HG03354 (cell line): Measurements from ENCODE around the gene DDOST.
"Not testable (repeated sequence)": the region's sequence is repeated elsewhere in the genome, so short reads cannot be mapped to it uniquely, and the experiment has no call there.

ENCODE experiments used
- ATAC-seq: cut with Tn5 transposase; IDR thresholded peaks from one replicate; pipeline ENCODE4 v1.9.1; 2021; ENCODE audit warnings: mild to moderate bottlenecking; ENCODE audit not compliant: unreplicated experiment, poor library complexity, severe bottlenecking

DDOST gene

DNA sequence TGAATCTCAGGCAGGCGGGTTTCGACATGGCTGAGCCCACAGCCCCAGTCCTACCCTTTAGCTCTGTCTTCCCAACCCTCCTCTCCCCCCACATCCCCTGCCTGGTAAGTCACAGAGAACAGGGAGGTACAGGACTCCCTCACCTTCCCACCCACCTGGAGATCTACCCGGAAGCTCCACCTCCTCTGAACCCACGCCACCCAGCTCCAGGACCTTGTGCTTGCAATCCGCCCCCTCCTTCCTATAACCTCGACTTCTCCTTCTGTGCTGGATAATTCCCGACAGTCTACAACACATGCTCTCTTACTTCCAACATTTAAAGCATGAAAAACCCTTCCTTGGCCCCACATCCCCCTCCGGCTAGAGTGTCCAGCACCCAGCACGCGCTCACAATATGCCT lies 34.3 kb upstream of the DDOST start:
- ATAC-seq, result no peak

DNA sequence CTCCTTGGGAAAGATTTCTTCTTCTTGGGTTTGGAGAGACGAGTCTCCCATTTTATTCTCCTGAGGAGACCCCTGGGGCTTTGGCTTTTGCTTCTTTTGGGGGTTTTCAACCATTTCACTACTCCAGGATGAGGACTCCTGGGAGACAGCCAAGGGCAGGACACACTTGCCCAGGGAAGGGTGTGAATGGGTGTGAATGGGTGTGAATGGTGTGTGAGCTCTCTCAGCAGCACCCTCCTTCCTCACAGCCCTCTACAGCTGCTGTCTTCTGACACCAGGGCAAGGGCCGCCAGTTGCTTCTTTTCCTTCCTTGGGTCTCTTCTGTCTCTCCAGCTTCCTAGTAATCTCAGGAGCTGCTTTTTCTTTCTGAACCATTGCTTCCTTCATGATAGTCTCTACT lies 32.5 kb upstream of the DDOST start:
- no peak for ATAC-seq

DNA sequence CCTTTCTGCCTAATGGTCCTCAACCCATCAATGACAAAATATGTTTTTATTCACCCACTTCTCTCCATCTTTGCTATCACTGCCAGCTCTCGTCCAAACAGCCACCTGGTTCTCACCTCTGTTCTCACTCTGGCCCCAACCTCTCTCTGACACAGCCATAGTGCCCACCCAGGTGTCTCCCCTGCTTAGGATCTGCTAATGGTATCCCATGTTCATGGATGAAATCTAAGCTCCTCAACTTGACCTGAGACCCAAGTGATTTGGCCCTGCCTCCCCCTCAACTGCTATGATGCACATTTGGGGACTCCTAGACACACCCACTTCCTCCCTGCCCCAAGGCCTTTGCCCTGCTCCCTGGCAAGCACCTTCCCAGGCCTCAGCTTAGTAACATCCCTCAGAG lies 30.7 kb upstream of the DDOST start:
- no peak for ATAC-seq

DNA sequence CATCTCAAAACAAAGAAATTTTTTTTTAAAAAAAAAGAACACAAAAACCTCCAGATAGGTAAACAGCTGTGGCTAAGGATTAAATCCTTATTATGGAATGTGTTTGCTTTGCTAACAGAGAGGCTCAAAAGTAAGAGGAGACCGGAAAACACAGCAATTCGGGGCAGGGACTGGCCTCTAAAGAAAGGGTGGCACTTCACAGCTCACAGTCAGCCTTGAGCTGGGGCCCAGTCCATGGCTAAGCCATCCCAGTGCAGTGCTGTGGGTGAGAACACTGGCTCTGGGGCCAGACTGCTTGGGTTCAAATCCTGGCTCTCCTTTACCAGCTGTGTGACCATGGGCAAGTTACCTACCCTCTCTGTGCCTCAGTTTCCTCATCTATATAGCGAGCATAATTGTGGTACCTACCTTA lies 28.5 kb upstream of the DDOST start:
- ATAC-seq, result no peak

DNA sequence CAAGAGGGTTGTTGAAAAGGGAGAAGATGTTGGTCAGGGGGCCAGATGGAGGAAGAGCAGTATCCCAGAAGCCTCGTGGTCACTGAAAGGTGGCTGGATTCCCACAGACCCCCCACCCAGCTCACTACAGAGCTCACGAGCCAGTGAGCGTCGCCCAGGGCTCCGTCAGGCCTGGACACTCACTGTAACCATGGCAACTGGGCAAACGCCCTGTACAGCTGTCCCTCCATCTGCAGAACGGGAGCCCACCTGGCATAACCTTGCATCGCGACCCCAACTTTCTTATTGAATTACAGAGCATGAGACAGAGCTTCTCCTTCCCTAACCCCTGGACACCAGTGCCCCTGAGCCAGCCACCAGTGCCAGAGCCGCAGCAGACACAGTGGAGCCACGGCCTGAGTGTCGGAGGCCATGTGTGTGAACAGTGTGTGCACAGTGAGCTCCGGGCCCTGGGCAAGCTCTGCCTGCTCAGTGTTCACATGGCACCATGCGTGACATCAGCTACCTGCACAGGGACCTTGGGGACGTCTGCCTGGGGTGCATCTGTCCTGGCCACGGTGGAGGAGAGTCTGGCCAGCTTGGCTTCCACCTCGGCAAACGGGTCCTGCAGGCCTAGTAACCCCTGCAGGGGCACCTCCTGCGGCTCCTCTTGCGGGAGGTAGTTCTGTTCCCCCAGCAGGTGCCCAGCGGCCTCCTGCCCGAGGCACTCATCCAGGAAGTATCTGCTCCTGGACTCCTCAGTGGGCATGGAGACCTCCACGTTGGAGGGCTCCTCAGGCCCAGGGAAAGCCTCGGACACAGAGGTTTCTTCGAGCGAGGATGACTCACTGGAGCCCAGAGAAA lies 25.9 kb upstream of the DDOST start:
- ATAC-seq, result no peak

DNA sequence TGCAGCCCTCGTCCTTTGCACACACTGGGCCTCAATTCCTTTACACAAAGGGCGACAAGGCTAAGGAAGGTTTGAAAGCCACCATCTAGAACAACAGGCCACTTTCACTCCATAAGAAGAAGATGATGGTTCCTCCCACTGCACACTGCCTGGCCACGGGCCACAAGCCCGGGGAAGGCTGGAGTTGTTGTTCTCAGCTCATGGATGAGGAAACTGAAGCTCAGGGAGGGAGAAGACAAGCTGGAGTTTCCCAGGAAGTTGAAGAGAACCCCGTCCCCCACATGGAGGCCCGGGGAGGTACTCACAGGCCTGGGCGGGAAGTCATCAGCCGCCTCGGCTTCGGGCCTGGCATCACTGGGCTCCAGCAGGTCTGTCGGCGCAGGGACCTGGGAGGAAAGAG lies 24.6 kb upstream of the DDOST start:
- ATAC-seq, result no peak

DNA sequence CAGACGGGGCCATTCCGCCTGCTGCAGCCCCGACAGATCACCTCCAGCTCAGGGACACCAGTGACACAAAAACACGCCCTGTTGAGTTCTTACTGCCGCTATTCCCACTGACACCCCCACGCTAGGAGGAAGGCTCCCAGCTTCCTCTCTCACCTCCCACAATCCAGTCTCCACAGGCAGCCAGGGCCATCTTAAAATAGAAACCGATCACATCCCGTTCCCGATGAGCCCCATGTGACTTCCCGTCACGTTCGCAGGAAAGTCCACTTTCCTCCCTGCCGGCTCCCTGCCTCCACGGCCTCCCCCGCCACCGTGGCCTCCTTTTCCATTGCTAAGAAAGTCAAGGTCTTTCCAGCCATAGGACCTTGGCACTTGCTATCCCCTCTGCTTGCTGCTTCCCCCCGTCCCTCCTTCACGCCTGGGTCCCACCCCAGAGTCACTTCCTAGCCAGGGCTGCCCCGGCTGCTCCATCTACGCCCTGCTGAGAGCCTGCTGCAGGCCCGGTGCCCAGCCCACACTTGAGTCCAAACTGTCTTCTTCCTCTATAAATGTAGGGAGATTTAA lies 24.0 kb upstream of the DDOST start:
- no peak for ATAC-seq

DNA sequence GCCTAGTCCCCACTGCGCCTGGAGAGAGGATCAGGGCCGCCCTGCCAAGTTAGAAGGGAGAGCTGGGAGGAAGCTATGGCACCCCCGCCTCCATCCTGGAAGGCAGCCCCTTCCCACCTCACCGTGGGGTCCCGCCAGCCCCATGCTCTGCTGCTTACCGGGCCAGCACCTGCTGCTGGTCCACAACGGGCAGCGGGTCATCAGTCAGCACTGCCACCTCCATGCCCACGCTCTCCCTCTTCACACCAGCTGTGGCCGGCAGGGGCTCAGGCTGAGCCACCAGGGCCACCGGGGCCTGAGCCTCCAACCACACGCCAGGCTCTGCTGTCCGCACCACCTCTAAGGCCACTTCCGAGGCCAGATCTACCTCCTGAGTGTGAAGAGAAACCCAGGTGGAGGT lies 23.5 kb upstream of the DDOST start:
- ATAC-seq, result no peak

DNA sequence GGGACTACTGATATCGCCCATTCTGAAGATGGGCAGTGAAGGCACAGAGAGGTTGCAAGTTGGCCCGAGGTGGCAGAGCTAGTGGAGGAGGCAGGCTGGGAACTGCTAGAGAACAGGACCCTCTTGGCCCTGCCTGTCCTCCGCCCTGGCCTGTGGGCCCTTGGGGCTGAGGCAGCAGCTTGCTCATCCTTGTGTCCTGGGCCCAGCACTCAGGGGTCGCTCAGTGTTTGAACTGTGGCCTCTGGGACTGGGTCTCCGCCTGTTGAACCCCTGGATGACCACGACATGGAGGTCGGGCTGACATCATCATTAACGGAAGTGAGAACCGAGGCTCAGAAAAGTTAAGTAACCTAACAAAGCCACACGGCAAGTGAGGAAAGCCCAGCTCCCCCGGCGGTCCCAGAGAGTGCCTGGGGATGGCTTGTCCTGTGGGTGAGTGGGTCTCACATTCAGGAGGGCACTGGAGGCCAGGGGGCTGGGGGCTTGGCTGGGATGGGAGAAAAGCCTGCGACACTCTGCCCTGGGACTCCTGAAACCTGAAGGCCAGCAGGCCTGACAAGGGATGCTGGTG lies 23.0 kb upstream of the DDOST start:
- no peak for ATAC-seq

DNA sequence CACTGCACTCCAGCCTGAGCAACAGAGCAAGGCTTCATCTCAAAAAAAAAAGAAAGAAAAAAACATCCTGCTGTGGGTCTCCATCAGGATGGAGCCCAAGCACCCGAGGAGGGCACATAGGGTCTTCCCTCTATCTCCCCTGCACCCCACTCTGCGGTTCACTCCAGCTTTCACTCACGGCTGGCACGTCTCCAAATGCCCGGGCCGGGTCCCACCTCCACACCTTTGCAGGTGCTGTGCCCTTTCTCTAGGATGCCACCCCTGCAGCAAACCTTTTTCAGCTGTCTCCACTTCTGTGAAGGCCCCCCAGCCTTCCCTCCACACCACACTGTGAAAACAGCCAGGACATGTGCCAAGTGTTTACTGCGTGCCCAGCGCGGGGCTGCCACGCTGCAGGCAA lies 22.4 kb upstream of the DDOST start:
- no peak for ATAC-seq

DNA sequence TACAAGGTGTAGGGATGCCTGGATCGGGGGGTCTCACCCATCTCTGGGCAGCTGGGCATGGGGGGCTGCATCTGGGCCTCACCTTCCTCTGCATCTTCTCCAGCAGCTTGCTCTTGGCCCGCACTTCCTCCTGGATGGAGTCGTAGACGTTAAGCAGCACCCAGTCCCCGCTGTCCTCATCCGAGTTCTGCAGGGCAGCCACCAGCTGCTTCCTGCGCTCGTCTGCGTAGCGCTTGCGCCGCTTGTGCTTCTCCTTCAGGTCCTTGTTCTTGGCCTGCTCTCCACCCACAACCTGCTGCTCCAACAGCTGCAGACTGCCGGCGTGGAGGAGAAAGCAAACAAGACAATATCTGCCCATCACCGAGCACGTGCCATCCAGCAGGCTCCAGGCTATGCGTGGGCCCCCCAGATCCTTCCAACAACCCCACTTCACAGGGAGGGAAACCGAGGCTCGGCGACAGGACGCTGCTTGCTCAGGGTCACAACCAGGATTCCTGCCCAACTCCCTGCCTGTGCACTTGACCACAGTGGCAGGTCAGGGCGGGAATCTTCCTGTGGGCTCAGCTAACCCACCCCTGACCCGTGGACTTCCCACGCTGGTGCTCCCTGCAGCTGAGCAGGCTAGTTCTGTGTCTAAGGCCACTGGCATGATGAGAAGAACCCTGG lies 21.5 kb upstream of the DDOST start:
- no peak for ATAC-seq

DNA sequence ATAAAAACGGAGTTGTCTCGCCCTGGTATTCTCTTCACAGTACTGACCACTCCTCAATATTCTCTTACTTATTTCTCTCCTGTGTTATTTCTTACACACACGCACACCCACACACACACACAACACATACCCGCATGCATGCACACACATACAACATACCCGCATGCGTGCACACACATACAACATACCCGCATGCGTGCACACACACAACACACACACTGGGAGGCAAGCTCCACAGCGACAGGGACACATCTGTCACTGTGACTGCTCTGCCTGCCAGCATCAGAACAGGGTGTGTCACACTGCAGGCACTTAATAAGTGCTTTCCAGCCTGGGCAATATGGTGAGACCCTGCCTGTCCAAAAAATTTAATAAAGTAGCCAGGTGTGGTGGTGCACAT lies 20.8 kb upstream of the DDOST start:
- ATAC-seq, result no peak

DNA sequence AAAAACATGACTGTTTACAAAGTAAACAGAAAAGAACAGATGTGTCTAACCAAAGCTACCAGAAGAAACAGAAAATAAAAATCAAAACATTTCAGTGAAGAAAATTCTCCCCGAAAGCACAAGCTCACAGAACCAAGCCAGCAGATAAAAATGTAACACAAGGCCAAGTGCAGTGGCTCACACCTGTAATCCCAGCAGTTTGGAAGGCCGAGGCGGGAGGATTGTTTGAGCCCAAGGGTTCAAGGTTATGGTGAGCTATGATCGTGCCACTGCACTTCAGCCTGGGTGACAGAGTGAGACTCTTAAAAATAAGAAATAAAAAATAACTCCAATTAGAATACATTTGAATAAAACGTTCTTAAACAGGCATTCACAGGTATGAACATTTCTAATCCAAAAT lies 19.1 kb upstream of the DDOST start:
- ATAC-seq, result no peak

DNA sequence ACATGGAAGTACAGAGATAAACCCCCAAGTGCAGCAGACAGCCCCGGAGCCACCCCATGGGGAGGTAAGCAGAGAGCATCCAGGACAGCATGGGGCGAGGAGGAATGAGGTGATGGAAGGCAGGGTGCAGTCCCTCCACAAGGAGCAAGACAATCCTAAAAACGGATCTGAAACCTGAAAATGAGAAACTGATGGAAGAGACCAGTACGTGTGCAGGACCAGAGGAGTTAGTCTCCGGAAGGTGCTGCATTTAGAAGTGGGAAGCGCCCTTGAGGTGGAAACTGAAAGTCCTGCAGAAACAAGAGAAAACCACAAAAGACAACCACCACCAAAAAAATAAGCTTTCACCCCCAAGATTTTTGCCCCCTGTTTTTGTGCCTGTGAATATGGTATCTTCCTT lies 17.4 kb upstream of the DDOST start:
- no peak for ATAC-seq

DNA sequence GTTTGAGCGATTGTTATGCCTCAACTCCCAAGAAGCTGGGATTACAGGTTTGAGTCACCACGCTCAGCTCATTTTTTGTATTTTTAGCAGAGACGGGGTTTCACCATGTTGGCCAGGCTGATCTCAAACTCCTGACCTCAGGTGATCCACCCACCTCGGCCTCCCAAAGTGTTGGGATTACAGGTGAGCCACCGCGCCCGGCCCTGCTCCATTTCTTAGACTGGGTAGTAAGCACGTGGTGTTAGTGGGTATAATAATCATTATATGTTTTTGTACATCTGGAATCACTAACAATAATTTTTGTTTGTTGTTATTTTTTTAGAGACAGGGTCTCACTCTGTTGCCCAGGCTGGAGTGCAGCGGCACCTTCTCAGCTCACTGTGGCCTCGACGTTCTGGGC lies 12.5 kb upstream of the DDOST start:
- not testable (repeated sequence) for ATAC-seq

DNA sequence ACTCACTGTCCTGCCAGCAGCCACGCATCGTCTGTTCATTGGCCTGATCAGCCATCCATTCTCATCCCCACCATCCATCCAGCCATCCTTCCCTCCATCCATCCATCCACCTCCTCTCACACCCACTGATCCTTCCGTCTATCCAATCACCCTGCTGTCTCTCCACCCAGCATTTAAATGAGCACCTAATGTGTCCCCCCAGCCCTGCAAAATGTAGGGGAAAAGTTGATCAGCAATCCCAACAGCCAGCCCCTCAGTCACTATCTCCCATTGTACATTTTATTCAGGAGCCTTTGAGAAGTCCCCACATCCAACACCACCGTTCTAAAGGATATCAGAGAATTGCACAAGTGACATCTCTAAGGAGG lies 11.1 kb upstream of the DDOST start:
- ATAC-seq, result no peak

DNA sequence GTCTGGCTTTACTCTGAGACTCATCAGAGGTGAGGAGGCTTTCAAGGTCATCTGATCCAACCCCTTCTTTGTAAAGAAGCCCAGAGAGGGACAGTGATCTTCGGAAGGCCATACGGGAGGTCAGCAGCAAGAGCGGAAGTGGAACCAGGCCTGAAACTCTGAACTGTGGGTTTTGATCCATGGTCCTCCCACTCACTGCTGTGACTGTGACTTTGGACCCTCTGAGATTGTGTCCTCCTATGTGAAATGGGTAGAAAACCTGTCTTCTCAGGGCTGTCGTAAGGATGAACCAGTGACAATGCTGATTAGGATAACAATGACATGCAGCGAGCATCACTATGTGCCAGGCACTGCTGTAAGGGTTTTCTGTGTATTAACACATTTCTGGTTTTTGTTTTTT lies 9.8 kb upstream of the DDOST start:
- ATAC-seq, result no peak

DNA sequence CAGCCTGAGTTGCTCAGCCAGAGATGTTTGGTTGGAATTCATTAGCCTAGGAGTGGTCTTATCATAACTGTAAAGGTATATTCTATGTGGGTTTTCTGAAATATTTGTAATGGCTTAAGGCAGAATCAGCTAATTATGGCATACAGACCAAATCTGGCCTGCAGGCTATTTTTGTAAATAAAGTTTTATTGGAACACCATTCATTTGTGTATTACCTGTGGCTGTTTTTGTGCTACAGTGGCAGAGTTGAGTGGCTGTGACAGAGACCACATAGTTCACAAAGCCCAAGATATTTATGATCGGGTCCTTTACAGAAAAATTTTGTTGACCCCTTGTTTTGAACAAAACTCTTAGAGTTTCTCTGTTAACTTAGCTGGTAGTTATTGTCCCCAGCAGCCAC lies 7.4 kb upstream of the DDOST start:
- ATAC-seq, result no peak

DNA sequence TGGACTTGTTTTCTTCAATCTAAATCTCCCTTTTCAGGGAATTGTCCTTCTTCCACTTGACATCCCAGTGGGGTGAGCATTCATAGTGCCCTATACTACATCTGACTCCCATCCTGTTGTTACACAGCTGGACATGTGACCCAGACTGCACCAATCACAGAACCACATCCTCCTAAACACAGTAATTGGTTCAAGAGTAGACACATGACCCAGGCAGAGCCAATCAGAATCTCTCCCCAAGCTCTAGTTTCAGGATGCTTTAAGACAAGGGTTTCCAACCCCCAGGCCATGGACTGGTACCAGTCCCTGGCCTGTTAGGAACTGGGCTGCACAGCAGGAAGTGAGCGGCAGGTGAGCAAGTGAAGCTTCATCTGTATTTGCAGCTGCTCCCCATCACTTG lies 5.6 kb upstream of the DDOST start:
- ATAC-seq, result no peak

DNA sequence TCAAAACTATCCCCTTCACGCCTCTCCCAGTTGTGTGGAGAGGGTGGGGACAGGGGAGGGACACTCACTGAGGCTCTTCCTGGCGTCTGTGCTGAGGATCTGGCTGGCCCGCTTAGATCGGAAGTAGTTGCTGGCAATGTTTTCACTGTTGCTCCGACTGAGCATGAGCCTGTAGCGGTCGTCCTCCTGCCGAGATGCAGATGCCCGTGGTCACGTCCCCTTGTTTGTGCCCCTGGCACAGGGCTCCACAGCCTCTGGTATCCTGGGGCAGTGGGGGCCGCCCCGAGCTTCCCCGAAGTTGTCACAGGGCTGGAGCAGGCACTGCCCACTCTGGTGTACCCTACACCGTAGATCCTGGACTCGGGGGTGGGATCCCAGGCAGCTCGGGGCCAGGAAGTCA lies 5.0 kb upstream of the DDOST start:
- no peak for ATAC-seq

DNA sequence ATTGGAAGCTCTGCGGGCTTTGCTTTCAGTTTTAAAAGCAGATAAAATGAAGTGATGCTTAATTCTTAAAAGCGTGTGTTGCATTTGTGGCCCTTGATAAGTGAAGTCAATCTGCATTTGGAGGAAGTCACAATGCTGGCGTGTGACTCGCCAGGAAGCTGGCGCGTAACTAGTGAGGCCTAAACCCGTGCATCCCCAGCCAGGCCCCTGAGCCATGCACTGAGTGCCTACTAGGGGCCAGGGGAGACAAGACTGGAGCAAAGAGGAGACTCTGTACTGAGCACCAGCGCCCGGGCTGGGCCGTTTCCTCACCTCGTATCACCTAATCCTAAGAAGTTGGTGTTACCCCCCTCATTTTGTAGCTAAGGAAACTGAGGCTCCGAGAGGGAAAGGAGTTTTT lies 4.6 kb upstream of the DDOST start:
- no peak for ATAC-seq
